GM18870 (cell line): ENCODE measurements around the gene EPS8.

Experiments used
- ATAC-seq: cut with Tn5 transposase; IDR thresholded peaks from one replicate; pipeline ENCODE4 v1.9.1; 2021; ENCODE audit warnings: moderate library complexity; ENCODE audit not compliant: unreplicated experiment

EPS8 gene

DNA sequence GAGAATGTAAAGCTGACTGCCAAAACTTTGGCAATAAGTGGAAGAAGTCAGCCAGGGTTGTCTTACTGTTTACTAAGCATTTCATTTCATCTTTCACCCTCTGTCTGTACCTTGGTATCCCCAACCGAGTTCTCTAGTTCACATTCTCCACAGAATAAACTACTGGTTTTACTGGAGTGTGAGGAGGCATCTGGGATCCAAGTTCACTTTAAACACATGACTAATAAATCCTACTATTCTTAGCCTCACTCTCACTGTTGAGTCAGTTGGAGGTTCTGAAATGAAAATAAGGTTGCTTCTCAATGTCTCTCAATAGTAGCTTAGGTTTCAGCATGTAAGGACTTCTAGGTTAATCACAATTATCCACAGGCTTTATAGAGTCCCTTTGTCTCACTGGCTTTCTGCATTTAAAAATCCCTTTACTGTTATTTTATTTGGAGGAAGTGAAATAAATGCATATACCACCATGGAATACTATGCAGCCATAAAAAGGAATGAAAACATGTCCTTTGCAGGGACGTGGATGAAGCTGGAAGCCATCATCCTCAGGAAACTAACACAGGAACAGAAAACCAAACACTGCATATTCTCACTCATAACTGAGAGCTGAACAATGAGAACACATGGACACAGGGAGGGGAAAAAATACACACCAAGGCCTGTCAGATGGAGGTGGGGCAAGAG is 95.8 kb downstream of the EPS8 start:
- ATAC-seq = no peak

DNA sequence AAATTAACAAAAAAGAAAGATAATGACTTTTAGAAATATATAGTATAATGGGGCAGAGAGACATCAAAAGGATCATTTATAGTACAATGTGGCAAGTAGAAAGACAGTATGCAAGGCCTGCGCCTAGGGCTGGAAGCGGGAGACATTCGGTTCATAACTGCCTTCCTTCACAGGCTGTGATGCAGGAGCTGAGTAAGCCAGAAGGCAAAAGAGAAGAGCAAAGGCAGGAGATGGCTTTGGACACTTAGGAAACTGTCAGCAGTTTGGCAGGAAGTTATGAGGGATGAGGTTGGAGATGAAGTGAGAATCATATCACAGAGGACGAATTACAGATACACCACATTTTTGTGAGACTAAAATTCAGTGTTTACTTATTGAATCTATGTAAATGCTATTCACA is 97.8 kb downstream of the EPS8 start:
- ATAC-seq = no peak

DNA sequence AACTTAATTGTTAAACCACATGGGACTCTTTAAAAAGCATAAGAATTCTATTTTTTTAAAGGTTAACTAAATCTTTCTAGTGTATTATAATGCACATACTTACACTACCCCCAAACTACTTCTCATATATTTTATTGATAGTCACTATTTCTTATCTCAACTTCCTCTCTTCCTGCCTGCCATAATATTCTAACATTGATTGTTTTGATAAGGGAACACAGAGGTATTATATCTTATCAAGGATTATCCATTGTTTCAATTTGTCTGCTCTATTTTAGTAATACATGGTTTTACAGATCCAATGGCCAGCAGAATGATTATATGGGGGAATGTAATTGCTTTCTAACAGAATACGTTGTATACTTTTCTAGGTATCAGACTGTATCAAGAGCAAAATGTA is 98.9 kb downstream of the EPS8 start:
- no peak for ATAC-seq

DNA sequence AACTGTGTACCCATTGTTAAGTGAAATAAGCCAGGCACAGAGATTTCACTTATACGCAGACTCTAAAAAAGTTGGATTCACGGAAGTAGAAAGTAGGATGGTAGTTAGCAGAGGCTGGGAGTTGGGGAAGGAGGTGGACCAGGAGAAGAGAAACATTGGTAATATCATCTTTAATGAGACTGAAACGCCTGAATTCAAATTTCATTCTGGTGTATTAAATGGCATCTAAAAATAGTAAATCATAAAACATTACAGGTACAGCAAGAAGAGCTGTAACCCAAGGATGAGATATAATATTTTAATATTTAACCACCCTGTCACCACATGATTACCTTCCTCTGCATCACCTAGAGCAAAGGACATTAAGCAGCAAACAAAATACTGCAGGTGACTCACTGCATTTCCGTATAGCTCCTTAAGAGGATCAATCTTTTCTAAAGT is 99.4 kb downstream of the EPS8 start:
- no peak for ATAC-seq

DNA sequence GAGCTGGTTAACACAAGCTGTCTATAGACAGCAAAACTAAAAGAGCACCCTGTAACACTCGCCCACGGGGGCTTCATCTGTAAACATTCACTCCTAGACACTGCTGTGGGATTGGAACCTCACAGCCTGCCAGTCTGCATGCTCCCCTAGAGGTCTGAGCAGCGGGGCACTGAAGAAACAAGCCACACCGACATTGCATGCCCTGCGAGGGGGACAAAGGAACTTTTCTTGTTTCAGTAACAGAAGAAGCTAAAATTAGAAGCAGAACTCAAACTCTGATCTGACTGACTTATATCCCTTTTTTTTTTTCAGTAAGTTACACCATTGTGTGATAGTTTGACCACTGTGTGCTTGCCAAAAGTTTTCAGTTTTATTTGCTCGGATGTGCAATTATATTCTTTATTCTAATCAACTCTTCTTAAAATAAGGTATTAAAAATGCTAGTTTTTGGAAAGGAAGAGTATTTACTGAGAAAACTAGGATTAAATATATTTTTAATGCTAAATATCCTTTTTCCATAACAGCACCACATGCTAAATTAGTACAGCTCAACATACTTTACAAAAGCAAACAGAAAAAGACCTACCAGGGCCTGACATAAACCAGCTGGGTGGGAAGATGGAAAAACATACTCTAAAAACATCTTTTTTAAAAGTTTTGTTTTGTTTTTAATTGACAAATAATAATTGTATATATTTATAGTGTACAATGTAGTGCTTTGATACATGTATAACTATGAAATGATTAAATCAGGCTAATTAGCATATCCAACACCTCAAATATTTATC is 100.2 kb downstream of the EPS8 start:
- no peak for ATAC-seq

DNA sequence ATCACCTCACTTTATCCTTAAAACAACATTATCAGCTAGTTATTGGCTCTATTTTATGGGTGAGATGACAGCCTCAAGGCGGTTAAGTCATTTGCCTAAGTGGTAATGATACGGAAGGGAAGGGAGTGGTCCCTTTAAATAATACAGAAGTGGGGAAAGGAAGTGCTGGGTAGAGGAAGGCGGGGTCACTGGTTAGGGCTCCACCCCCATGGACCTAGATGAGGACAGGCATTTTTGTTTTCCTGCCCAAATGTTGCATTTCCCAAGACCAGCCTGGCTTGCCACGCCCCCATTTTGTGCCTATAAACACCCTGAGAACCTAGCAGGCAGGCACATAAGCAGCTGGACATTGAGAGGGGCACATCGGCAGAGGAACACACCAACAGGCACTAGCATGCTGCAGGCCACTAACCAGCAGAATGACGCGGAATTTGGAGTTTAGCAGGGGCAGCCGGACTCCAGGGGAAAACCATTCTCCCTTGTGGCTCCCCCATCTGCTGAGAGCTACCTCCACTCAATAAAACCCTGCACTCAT is 100.9 kb downstream of the EPS8 start:
- ATAC-seq = no peak

DNA sequence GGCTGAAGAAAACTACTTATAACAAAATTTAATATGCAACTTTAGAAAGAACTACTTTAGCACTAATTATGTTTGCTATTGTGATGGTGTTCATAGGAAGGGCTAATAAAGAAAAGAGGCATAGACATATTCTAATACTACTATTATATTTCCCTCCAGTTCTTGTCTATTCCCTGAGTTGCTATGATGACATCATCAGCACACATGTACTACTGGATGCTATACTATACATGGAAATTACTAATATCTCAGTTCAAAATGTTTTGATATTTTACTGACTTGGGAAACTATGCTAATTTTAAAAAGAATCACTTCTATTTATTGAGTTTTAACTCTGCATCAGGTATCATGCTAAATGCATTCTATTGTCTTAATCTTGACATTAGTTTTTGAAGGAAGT is 101.6 kb downstream of the EPS8 start:
- ATAC-seq = no peak

DNA sequence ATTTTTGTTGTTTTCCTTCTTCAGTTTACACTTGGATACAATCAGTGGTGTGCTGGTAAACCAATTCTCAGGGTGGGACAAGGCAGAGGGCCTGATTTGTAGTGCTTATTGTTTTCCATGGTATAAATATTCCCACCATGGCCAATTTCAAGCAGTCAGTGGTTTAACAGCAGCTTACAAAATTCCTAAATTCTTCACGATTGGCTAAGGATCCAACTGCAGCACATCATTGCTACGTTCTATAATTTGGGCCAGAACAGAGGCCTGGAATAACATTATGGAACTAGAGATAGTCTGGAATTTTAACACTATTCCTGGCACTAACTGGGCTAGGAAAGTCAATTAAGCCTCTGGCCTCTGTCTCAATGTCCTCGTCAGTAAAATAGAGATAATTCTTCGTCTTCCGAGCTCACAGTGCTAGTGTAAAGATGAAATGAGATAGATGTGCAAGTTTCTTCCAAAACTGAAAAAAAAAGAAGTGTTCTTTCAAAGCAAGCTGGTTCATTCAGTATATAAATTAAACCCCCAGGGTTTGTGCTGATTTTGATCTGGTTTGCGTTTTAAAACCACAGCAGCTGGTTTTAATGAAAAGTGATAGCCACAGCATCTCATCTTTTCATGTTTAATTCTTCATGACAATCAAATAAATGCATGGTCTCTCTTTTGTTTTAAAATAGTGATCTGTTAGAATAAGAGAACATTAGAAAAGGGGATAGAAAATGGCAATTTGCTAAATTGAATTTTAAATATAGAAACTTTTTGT is 104.1 kb downstream of the EPS8 start:
- ATAC-seq = no peak

DNA sequence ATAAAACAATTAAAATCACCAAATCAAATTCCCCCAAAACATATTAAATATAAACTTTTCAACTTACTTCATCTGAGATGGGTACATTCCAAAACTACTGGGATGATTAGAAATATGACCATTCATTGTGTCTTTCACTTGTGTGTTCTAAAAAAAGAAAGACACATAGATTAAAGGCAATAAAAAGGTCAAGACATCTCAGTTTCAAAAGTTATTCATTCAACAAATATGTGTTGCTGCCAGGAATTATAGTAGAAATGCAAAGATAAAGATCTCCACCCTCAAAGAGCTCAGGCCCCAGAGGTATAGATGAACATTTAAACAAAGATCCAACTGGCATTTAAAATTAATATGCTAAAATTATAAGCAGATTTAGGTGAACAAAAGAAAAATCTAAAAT is 106.4 kb downstream of the EPS8 start:
- ATAC-seq = no peak

DNA sequence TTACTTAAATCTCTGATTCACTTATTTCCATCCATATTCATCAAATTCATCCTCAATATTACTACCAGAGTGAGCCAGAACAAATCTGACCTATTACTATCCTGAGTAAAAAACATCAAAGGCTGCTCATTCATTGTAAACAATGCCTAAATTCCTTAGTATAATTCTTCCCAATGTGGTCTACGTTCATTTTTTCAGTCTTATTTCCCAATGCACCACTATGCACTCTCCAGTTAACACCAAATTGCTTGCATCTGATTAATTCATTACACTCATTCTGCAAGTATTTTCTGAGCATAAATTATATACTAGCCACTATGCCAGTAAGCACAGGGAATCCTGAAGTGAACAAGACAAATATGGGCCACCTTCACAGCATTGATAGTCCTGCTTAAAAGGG is 110.0 kb downstream of the EPS8 start:
- no peak for ATAC-seq

DNA sequence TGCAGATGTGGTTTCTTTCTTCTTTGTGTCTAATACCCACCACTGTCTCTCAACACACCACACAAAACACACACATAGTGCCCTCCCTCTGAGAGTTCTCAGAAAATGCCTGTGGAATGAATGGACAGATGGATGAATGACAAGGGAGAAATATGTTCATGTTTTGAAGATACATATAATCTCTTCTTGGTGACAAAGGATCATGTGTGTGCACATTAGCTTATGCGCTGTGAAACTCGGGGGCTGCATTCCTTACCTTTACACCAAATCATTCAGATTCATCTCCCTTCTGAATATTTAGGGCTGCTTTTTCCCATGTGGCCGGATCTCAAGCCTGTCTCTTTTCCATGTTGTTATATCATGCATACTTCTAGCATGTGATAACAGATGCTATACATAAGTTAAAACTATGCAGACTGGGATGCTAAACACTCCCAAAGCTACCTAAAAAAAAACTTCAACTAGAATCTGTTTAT is 111.4 kb downstream of the EPS8 start:
- ATAC-seq = no peak

DNA sequence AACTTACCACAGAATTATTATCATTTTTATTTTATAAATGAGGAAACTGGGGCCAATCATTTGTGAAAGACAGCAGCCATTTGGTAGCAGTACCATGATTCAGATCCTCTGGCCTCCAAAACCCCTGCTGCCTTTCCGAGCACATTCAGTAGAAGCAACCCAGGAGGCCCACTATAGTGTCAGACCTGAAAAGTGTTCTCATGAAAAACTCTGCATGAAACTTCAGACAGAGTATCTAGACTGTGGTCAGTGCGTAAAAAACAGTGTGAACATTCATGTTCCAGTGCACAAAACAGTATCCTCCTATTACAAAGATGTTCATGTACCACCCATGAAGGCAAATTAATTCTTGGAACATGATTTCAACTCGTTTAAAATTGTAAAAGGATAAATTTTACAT is 112.0 kb downstream of the EPS8 start:
- ATAC-seq = no peak

DNA sequence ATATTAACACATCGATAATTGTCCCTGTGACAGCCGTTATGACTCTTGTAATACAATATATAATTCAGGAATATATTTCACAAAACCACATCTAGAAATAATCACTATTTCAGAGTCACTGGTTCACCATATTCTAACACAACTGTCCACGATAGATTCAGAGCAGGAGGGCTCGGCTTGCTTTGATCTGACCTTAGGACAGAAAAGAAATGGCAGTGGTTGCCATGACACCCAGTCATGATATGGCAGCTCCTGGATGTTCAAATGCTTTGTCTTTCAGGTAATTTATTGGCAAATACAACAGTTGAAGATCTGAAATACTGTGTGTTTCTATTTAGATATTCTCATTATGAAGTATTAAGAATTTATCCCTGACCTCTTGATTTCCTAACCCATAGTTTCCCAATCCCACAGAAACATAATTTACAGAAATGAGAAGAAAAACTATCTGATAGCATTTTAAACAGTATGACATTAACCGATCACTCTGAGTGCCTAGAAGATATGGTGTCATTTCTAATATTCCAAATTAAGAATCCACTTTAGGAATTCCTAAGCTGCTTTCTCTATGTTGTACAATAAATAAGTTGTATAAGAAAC is 116.4 kb downstream of the EPS8 start:
- ATAC-seq = no peak

DNA sequence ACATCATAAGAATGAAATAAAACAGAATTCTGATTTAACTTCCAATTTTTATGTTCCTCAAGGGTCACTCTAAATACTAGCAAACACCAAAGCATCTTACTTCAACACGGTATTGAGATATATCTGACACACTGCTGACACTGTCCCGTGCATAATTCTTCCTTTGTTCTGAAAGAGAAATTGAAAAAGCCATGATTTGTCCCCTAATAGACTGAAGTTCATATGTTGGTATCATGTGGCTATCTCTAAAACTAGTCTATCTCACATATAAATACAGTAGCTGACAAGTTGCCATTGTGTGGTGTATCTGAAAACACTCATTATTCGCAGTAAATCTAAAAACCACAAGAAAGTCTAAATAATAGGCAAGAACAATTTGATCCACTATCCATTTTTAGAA is 118.4 kb downstream of the EPS8 start:
- ATAC-seq = no peak

DNA sequence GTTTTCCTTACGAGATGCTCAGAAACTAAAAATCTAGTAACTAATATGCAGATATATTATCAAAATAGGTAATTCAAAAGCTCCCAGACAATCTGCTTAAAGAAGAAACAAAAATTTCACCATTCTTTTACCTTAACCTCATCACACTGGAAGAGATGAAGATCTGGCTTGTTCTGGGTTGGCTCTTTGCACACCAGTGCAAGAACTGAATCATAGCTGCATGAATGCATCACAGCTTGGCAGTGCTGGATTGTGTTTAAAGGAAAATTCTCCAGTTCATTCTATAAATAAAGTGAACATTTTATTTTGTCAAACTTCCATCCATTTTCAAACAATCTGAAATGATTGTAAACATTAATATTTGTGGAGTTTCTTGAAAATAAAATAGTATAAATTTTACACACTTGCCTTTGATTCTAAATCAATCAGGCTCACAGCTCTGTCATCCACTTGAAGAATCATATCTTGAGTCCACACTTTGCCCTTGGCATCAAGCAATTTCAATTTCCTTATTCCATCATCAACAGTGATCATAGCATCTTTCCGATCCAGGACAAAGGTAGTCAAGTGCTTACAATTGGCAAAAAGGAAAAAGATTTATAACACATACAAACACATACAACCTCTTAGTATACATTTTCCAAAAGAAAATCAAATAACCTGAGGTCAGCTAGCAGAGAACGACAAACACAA is 119.8 kb downstream of the EPS8 start:
- ATAC-seq = no peak

DNA sequence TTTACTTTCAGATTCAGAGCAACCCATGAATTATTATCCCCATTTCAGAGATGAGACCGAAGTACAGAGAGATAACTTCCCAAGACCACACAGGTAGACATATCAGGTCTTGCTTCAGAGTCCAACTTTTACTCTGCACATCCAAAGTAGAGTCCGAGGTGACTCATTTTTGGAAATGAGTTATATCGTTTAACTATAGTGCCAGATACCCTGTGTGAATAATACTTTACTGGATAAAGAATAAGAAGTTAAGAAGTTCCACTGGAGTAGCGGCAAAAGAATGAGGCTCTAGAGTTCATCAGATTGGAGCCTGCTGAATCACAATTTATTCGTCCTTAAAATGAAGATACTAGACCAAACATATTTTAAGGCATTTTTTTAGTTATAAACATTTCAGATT is 124.7 kb downstream of the EPS8 start:
- ATAC-seq = no peak

DNA sequence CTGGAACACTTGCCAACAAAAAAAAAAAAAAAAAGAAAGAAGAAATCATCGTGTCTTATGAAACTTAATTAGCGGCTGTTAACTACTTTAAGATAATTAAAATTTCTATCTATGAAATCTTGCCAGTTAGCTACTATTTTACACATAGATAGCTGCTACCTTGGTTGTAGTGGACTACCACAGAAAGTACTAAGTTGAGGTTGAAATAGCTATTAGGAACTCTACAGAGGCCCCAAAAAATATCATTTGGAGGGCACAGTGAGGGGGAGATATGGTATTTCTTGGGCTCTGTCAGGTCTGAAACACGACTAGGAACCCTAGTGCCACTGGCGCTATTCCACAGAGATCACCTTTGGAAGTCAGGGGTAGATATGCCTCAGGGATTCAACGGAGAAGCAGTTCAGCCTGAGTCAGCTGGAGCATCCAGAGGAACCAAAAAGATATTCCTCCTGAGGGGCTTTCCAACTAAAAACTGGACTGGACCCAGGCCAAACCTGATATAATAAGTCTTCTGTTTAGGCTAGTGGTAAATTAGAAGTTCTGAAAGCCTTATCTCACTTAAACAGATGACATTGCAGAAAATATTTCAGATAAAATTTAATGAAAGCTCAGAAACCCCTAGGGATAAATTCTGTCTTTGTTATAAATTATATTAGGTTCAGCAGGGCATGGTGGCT is 126.1 kb downstream of the EPS8 start:
- ATAC-seq = no peak

DNA sequence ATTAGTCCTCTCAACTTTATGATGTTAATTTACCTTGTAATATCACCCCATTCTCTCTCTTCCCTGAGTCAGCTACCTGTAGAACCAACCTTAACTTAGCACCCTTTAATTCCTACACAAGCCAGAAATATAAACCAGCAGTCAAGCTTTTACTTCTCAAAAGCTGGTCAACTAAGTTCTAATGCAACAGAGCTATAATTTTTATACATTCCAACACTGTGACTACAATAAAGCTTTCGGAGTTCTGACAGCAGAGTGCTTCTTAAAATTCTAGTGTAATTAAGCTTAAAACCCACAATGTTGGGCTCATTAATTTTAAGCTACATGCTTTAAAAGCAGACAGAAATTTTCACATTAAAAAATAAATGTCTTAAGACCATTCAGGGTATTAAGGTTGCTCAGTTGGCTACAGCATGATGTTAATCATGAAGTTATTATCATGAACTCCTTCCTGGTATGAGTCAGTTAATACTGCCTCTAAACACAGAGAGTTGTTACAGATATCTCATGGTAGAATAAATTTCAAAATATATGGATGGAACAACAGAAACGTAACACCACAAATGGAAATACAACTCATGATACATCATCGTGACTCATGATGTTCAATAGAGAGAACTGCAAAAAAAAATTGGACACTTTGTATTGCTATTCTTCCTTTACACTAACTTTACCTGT is 126.7 kb downstream of the EPS8 start:
- ATAC-seq = no peak

DNA sequence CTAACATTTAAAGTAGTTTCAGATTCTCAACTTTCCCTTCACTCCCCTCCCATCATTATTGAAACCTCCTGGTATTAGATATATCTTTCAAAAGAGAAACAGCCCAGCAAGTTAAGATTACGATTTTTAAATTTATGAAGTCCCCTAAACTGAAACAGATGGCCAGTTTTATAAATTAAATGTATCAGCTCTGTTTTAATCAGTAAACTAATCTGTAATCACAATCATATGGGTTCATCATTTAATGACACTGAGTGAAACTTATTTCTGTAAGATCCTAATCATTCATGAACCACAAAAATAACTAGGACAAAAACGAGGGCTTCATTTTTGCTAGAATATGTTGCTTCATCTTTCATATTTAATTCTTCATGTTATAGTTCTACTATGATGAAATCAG is 137.8 kb downstream of the EPS8 start:
- no peak for ATAC-seq
